HEK293 (cell line): Measurements from ENCODE around the gene IL5RA.

ENCODE experiments used
- CTCF ChIA-PET: fragments of 350-600 bp; formaldehyde crosslinking; extraction: SDS; loops from one replicate; lab custom pipeline; 2021; ENCODE audit warnings: antibody characterized with exemption; lab: Yijun Ruan, JAX
- POLR2A ChIA-PET: fragments of 300-600 bp; formaldehyde crosslinking; extraction: SDS; loops from one replicate; lab custom pipeline; 2020; ENCODE audit warnings: antibody characterized with exemption, inconsistent platforms; lab: Yijun Ruan, JAX
- H3K27ac ChIP-seq: fragments of 200-500 bp; sonication (Bioruptor generic); 2 replicates; pipeline ENCODE4 v1.5.1; 2014; ENCODE audit warnings: low read depth, low read length, control low read depth, inconsistent platforms; ENCODE audit errors: extremely low read depth
- H3K36me3 ChIP-seq, 2 experiments: fragments of 200-500 bp in 1 of 2; sonication (Bioruptor generic) in 1 of 2; 1 replicate in 1 of 2; 2 replicates in 1 of 2; pipeline ENCODE4 v1.5.1; 2014 to 2017; ENCODE audit warnings: inconsistent platforms in 2 of 2, low read length in 2 of 2; ENCODE audit not compliant: control insufficient read depth in 2 of 2, insufficient read depth in 1 of 2
- H3K4me1 ChIP-seq: fragments of 200-500 bp; sonication (Bioruptor generic); 2 replicates; pipeline ENCODE4 v1.5.1; 2014; ENCODE audit warnings: mild to moderate bottlenecking, low read length, inconsistent platforms; ENCODE audit not compliant: control insufficient read depth, insufficient read depth
- H3K4me3 ChIP-seq: 2 replicates; pipeline ENCODE4 v1.5.1; 2011; ENCODE audit warnings: low read depth, mild to moderate bottlenecking, control low read depth, low read length, moderate library complexity
- H3K9me3 ChIP-seq: fragments of 200-500 bp; sonication (Bioruptor generic); 2 replicates; pipeline ENCODE4 v1.5.1; 2014; ENCODE audit warnings: low read depth, low read length, inconsistent platforms; ENCODE audit not compliant: control insufficient read depth, insufficient read depth
- GLI4 ChIP-seq: fragments of 450-650 bp; formaldehyde crosslinking; IDR thresholded peaks from 2 replicates; pipeline ENCODE4 v1.5.1; 2016; ENCODE audit warnings: missing biosample characterization, missing genetic modification characterization
- SCRT1 ChIP-seq: fragments of 450-650 bp; formaldehyde crosslinking; IDR thresholded peaks from 2 replicates; pipeline ENCODE4 v1.5.1; 2016; ENCODE audit warnings: missing biosample characterization, missing genetic modification characterization, borderline replicate concordance
- SP7 ChIP-seq: fragments of 450-650 bp; formaldehyde crosslinking; IDR thresholded peaks from 2 replicates; pipeline ENCODE4 v1.5.1; 2016; ENCODE audit warnings: missing biosample characterization, missing genetic modification characterization
- YY1 ChIP-seq: fragments of 450-650 bp; formaldehyde crosslinking; IDR thresholded peaks from 2 replicates; pipeline ENCODE4 v1.5.1; 2018; ENCODE audit warnings: missing biosample characterization, missing genetic modification characterization
- YY2 ChIP-seq: fragments of 450-650 bp; formaldehyde crosslinking; IDR thresholded peaks from 2 replicates; pipeline ENCODE4 v1.5.1; 2016; ENCODE audit warnings: missing biosample characterization, missing genetic modification characterization
- ZBTB17 ChIP-seq: fragments of 450-650 bp; formaldehyde crosslinking; IDR thresholded peaks from 2 replicates; pipeline ENCODE4 v1.5.1; 2016; ENCODE audit warnings: missing biosample characterization, missing genetic modification characterization
- ZBTB20 ChIP-seq: fragments of 450-650 bp; formaldehyde crosslinking; IDR thresholded peaks from 2 replicates; pipeline ENCODE4 v1.5.1; 2016; ENCODE audit warnings: missing biosample characterization, missing genetic modification characterization
- ZBTB21 ChIP-seq: fragments of 450-650 bp; formaldehyde crosslinking; IDR thresholded peaks from 2 replicates; pipeline ENCODE4 v1.5.1; 2017; ENCODE audit warnings: missing biosample characterization, missing genetic modification characterization
- ZBTB49 ChIP-seq: fragments of 450-650 bp; formaldehyde crosslinking; IDR thresholded peaks from 2 replicates; pipeline ENCODE4 v1.5.1; 2016; ENCODE audit warnings: missing biosample characterization, missing genetic modification characterization, low read depth
- ZBTB8A ChIP-seq: fragments of 450-650 bp; formaldehyde crosslinking; IDR thresholded peaks from 2 replicates; pipeline ENCODE4 v1.5.1; 2016; ENCODE audit warnings: missing biosample characterization, missing genetic modification characterization
- ZNF114 ChIP-seq: fragments of 450-650 bp; formaldehyde crosslinking; IDR thresholded peaks from 2 replicates; pipeline ENCODE4 v1.5.0; 2017; ENCODE audit warnings: missing biosample characterization, missing genetic modification characterization
- ZNF140 ChIP-seq: fragments of 450-650 bp; formaldehyde crosslinking; IDR thresholded peaks from 2 replicates; pipeline ENCODE4 v1.5.1; 2016; ENCODE audit warnings: missing biosample characterization, missing genetic modification characterization
- ZNF157 ChIP-seq: fragments of 450-650 bp; formaldehyde crosslinking; IDR thresholded peaks from 2 replicates; pipeline ENCODE4 v1.5.1; 2016; ENCODE audit warnings: missing biosample characterization, missing genetic modification characterization
- ZNF202 ChIP-seq: fragments of 450-650 bp; formaldehyde crosslinking; IDR thresholded peaks from 2 replicates; pipeline ENCODE4 v1.5.1; 2016; ENCODE audit warnings: missing biosample characterization, missing genetic modification characterization, borderline replicate concordance
- ZNF239 ChIP-seq: fragments of 450-650 bp; formaldehyde crosslinking; IDR thresholded peaks from 2 replicates; pipeline ENCODE4 v1.5.1; 2016; ENCODE audit warnings: missing biosample characterization, missing genetic modification characterization
- ZNF302 ChIP-seq: fragments of 450-650 bp; formaldehyde crosslinking; IDR thresholded peaks from 2 replicates; pipeline ENCODE4 v1.5.1; 2016; ENCODE audit warnings: missing biosample characterization, missing genetic modification characterization, low read depth
- ZNF354C ChIP-seq: fragments of 450-650 bp; formaldehyde crosslinking; IDR thresholded peaks from 2 replicates; pipeline ENCODE4 v1.5.1; 2016; ENCODE audit warnings: missing biosample characterization, missing genetic modification characterization, low read depth, borderline replicate concordance
- ZNF529 ChIP-seq: fragments of 450-650 bp; formaldehyde crosslinking; IDR thresholded peaks from 2 replicates; pipeline ENCODE4 v1.5.1; 2017; ENCODE audit warnings: missing genetic modification characterization, missing biosample characterization; ENCODE audit not compliant: insufficient replicate concordance
- ZNF560 ChIP-seq: fragments of 450-650 bp; formaldehyde crosslinking; IDR thresholded peaks from 2 replicates; pipeline ENCODE4 v1.5.1; 2017; ENCODE audit warnings: missing biosample characterization, missing genetic modification characterization, borderline replicate concordance
- ZNF596 ChIP-seq: fragments of 450-650 bp; IDR thresholded peaks from 2 replicates; pipeline ENCODE4 v1.5.0; 2018; ENCODE audit warnings: missing biosample characterization, mild to moderate bottlenecking, missing genetic modification characterization, moderate library complexity
- ZNF645 ChIP-seq: fragments of 450-650 bp; formaldehyde crosslinking; IDR thresholded peaks from 2 replicates; pipeline ENCODE4; 2016; ENCODE audit warnings: missing biosample characterization, missing genetic modification characterization
- ZNF670 ChIP-seq: fragments of 450-650 bp; formaldehyde crosslinking; IDR thresholded peaks from 2 replicates; pipeline ENCODE4 v1.5.1; 2016; ENCODE audit warnings: missing biosample characterization, missing genetic modification characterization, low read depth
- ZNF692 ChIP-seq: fragments of 450-650 bp; formaldehyde crosslinking; IDR thresholded peaks from 2 replicates; pipeline ENCODE4 v1.5.1; 2016; ENCODE audit warnings: missing biosample characterization, missing genetic modification characterization
- ZNF747 ChIP-seq: fragments of 450-650 bp; formaldehyde crosslinking; IDR thresholded peaks from 2 replicates; pipeline ENCODE4 v1.5.1; 2016; ENCODE audit warnings: missing biosample characterization, missing genetic modification characterization
- ZNF768 ChIP-seq: fragments of 450-650 bp; formaldehyde crosslinking; IDR thresholded peaks from 2 replicates; pipeline ENCODE4 v1.5.1; 2018; ENCODE audit warnings: missing biosample characterization, mild to moderate bottlenecking, missing genetic modification characterization
- ZNF785 ChIP-seq: fragments of 450-650 bp; formaldehyde crosslinking; IDR thresholded peaks from 2 replicates; pipeline ENCODE4 v1.5.1; 2016; ENCODE audit warnings: missing biosample characterization, missing genetic modification characterization
- ZSCAN30 ChIP-seq: fragments of 450-650 bp; IDR thresholded peaks from 2 replicates; pipeline ENCODE4 v1.5.1; 2018; ENCODE audit warnings: missing biosample characterization, mild to moderate bottlenecking, missing genetic modification characterization, moderate library complexity

The IL5RA gene

GRCh38 chr3:3145831-3146230 lies 35.7 kb upstream of the IL5RA start:
- TF ChIP-seq ZBTB20 = no peak
- TF ChIP-seq ZSCAN30 = no peak
- no peak for TF ChIP-seq ZNF354C (tag by site-specific recombination)
- no peak for TF ChIP-seq ZNF302 (tag by site-specific recombination)
- TF ChIP-seq ZNF785 (tag by site-specific recombination) = no peak
- TF ChIP-seq ZBTB17 (tag by site-specific recombination) = no peak
- no peak for TF ChIP-seq ZNF645 (tag by site-specific recombination)
- no peak for TF ChIP-seq ZNF140
- Histone ChIP-seq H3K4me1 (no peaks in the 10 kb centered on the region), H3K27ac (no peak overlapping the region), H3K36me3 (peaks cover 37 to 94% of the 10 kb centered on the region in 2 experiments), H3K4me3 (no peak overlapping the region), H3K9me3 (no peaks in the 10 kb centered on the region)
- CTCF ChIA-PET = no interaction called here
- POLR2A ChIA-PET = no interaction called here

GRCh38 chr3:3141939-3142338 lies 31.8 kb upstream of the IL5RA start:
- H3K9me3 ChIP-seq = no peaks in the 10 kb centered on the region
- no peak overlapping the region for H3K27ac ChIP-seq
- H3K4me3 ChIP-seq = no peak overlapping the region
- H3K36me3 ChIP-seq = peaks cover 50 to 98% of the 10 kb centered on the region in 2 experiments
- ChIA-PET CTCF (no interaction called here), POLR2A (no interaction called here)
- TF ChIP-seq ZNF529 (tag by site-specific recombination) (no peak), ZNF747 (tag by site-specific recombination) (no peak), GLI4 (tag by site-specific recombination) (no peak), ZNF202 (no peak), ZNF239 (tag by site-specific recombination) (no peak), ZNF596 (no peak), ZNF692 (tag by site-specific recombination) (no peak), ZBTB49 (tag by site-specific recombination) (no peak), ZNF670 (no peak), ZNF157 (tag by site-specific recombination) (no peak), ZNF560 (tag by site-specific recombination) (no peak), YY1 (tag by site-specific recombination) (no peak), ZNF768 (tag by site-specific recombination) (no peak), ZBTB20 (no peak), ZNF114 (tag by site-specific recombination) (no peak), SP7 (no peak), ZBTB8A (tag by site-specific recombination) (no peak), YY2 (tag by site-specific recombination) (no peak), ZBTB21 (tag by site-specific recombination) (no peak), SCRT1 (tag by site-specific recombination) (no peak)
- no peaks in the 10 kb centered on the region for H3K4me1 ChIP-seq
